Measurements from ENCODE around the gene RPH3AL. TPM values are rescaled to one million over a fixed set of nuclear protein-coding genes. Genes with fewer than 3 reads are reported as not detected.
"Not testable (repeated sequence)": the region's sequence is repeated elsewhere in the genome, so short reads cannot be mapped to it uniquely, and the experiment has no call there.

Gene RPH3AL
- total RNA-seq, 1 donor from 2014 or later = 10.0 TPM

- DNase-seq (ENCODE audit: low read depth in 2 of 2) = no peak
These were observed 89.3 kb downstream of the RPH3AL start for GRCh38 chr17:263271-263670.

DNA sequence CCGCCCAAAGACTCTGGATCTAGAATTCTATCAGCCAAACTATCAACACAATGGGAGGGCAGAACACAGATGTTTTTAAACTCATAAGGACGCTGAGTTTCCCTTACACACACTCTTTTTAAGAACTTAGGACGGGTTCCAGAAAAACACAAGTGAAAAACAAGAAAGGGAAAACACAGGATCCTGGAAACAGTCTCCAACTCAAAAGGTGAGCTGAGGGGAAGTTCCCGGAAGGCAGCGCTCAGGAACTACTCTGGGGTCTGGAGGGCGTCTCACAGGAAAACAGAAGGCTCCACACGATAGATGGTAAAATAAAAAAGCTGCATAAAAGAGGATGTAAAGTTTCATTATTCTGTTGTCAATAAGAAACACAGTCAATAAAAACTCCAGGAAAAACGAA is 91.0 kb downstream of the RPH3AL start:
- DNase-seq (ENCODE audit: low read depth in 2 of 2) = peak in 1 of 2 donors; percentile 65

- DNase-seq (ENCODE audit: low read depth in 2 of 2) = no peak
These were observed 91.7 kb downstream of the RPH3AL start for GRCh38 chr17:260944-261343.

DNA sequence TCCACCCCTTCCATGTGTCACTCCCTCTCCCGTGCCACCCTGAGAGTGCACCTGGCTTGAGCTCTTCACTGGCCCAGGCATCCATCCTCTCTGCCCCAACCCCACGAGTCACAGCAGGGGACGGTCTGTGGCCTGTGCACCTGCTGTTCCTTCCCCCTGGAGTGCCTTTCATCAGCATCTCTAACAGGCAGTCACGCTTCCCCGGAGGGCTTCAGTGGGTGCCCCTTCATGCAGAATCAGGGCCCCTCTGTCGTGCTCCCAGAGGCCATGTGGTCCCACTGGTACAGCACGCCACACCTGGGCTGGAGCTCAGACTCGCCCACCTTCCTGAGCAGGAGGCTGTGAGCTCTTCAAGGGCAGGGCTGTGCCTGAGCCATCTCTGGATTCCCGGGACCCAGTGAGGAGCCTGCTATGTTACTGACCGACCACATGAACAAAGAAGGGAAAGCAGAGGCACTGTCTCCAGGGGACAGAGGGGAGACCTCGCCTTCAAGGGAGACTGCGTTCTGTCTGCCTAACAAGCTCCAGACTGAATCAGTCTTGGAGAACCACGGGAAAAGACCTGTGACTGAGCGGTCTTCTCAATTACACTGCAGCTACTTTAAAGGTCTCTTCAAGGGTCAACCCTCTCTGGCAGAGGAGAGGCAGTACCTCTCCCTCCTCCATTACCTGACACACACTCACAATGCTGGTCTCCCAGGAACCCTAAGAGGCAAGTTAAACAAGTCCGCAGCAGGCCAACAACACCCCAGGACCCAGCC is 92.4 kb downstream of the RPH3AL start:
- DNase-seq (ENCODE audit: low read depth in 2 of 2) = no peak

DNA sequence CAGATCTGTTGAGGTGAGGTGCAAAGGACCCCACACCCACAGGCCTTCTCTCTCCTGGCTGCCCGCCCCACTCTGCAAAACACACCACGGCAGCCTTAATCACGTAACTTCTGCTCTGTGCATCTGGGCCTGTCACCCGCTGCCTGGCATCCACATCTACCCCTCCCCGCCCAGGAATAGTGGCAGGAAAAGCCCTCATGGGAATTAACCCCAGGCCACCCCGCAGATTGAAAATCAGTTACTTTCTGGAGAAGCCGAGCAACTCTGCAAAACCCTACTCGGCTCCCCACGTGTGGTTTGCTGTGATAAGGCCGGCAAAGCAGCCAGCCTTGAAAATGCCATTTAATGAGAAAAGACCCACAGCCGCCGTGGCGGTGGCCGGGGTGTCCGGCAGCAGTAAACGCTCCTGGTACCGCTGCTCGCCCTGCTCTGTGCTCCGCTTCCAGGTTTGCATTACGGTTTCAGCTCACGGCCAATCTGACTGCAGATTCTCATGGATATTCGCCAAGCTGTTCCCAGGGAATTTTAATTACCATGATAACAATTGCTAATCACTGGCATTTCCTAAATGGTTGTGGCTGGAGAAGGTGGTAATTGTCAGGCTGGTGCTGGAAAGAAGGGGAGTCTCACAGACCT is 93.1 kb downstream of the RPH3AL start:
- DNase-seq (ENCODE audit: low read depth in 2 of 2) = no peak

DNA sequence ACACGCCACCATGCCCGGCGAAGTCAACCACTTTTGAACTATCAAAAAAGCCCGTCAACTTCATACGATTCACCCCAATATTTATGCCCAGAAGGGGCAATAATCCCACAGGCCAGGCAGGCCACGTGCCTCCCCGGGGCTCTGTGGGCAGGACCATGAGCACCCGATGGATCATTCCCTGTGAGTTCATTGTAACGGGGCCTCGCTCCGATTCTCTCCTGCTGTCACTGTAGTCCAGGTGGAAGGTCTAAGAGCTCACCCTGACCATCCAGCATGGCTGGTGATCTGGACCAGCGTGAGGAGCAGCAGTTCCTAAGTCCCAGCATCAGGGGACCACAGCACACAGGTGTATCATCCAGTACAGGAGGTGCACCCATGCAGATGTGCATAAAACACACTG is 93.7 kb downstream of the RPH3AL start:
- DNase-seq (ENCODE audit: low read depth in 2 of 2) = no peak

- DNase-seq (ENCODE audit: low read depth in 2 of 2) = no peak
These were observed 94.4 kb downstream of the RPH3AL start for GRCh38 chr17:258045-258734.

DNA sequence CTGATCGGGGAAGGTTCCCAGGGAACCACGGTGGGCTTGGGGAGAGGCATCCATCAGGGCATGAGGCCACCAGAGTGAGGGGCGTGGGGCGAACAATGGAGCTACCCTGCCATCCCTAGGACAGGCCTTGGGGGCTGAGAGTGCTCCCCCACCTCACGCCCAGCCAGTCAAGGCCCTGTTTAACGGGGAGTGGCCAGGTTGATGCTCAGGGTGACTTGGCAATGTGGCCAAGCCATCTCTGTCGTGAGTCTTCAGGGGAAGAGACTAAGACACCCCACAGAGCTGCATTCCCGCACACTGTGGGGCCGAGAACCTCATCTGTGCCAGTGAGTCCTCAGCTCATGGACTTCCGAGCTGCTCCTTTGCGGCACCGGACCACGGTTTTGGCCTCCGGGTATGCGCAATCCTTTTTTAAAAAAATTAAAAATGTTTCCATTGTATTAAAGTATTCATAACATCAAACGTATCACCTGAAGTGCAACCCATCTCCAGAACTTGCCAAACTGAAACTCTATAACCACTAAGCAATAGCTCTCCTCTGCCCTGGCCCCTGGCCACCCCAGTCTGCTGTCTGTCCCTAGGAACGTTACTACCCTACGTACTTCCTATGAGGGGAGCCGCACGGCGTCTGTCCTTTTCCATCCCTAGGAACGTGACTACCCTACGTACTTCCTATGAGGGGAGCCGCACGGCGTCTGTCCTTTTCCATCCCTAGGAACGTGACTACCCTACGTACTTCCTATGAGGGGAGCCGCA is 99.3 kb downstream of the RPH3AL start:
- no peak for DNase-seq (ENCODE audit: low read depth in 2 of 2)

DNA sequence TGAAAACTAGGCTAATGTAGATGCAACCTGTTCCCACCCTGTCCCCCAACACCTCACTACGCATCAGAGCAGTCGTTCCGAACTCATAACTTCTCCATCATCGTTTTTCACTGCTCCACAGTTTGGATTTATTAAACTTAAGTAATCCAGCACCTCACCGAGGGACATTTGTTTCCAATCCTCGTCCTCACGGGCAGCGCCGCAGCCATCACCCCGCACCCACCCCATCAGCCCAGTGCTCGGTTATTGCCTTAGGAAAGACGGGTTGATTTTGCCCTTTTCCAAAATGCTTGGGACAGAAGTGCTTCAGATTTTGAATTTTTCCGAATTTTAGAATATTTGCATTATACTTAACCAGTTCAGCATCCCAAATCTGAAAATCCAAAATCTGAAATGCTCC is 100.2 kb downstream of the RPH3AL start:
- DNase-seq (ENCODE audit: low read depth in 2 of 2) = no peak

DNA sequence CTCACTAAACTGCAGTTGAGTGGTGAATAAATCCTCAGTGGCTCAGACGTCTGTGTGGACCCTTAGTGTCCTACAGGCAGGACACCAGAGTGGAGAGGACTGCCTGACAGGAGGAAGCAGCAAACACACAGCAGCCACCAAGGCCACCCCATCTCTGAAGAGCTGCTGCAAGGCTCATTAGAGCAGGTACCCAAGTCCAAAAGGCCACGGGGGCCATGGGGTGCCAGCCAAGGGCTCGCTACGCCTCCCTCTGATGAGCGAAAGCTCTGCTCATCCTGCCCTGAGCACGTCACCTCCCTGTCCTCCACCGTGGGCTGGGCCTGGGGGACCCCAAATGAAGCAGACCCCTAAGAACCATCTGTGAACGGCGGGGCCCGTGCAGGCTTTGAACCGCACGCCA is 101.1 kb downstream of the RPH3AL start:
- no peak for DNase-seq (ENCODE audit: low read depth in 2 of 2)

DNA sequence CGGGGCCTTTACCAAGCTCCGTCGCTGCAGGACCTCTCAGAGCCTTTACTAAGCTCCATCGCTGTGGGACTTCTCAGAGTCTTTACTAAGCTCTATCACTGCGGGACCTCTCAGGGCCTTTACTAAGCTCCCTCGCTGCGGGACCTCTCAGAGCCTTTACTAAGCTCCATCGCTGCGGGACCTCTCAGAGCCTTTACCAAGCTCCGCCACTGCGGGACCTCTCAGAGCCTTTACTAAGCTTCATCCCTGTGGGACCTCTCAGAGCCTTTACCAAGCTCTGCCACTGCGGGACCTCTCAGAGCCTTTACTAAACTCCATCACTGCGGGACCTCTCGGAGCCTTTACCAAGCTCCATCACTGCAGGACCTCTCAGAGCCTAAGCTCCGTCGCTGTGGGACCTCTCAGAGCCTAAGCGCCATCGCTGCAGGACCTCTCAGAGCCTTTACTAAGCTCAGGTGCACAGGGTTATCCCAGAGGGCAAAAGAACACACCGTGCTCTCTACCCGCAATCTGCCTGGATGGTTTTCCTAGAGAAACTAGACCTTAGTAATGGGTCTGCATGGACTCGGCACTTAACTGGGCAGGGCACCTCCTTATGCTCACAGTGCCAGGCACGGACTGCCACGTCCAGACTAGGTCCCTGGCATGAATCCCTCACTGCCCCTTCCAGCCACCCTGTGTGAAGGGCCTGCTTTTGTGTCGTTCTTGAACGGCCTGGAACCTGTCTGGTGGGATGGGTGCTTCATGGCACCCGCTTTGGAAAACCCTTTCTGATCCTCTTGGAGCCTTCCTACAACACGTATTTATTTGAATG is 101.9 kb downstream of the RPH3AL start:
- DNase-seq (ENCODE audit: low read depth in 2 of 2) = no peak

- no peak for DNase-seq (ENCODE audit: low read depth in 2 of 2)
These were observed 103.2 kb downstream of the RPH3AL start for GRCh38 chr17:249236-249993.

- DNase-seq (ENCODE audit: low read depth in 2 of 2) = no peak
These were observed 104.0 kb downstream of the RPH3AL start for GRCh38 chr17:248337-249235.

- DNase-seq (ENCODE audit: low read depth in 2 of 2) = peak; percentile 45 to 62
These were observed 104.8 kb downstream of the RPH3AL start for GRCh38 chr17:247767-248166.

- DNase-seq (ENCODE audit: low read depth in 2 of 2) = no peak
These were observed 105.7 kb downstream of the RPH3AL start for GRCh38 chr17:246851-247421.

DNA sequence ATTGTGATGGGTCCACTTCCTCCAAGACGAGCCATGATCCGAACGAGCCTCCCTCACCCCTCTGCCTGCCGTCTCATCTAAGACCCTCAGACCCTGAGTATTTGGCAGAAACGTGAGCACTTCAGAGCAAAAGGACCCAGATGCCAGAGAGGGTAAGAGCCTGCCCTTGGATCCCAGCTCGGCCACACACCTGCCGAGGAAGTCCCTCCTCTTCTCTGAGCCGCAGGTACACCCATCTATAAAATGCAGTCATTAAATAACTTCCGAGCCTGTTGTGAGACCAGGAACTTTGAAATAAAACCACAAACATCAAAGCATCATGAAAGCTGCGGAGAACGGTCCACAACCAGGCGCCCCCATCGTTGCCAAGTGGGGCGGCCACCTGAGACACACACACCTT is 106.4 kb downstream of the RPH3AL start:
- DNase-seq (ENCODE audit: low read depth in 2 of 2) = no peak

DNA sequence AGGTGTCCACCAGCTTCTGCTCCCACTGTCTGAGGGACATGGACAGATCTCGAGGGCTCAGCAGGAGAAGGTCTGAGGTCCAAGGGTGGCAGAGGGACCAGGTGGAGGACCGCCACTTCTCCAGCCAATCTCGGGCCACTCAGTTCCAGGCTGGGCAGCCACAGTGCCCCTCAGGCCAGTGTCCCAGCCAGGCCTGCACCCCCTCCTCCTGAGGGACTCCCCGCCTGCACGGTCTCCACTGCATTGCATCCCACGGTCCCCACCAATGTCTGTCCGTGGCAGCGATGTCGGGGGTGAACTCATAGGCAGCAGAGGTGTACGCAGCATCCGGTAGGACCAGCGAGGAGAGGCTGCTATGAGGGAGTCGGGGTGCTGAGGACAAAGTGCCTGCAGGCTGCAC is 107.0 kb downstream of the RPH3AL start:
- DNase-seq (ENCODE audit: low read depth in 2 of 2) = no peak

GRCh38 chr17:245020-245419 is 107.6 kb downstream of the RPH3AL start:
- no peak for DNase-seq (ENCODE audit: low read depth in 2 of 2)

- not testable (repeated sequence) for DNase-seq (ENCODE audit: low read depth in 2 of 2)
These were observed 108.7 kb downstream of the RPH3AL start for GRCh38 chr17:243924-244323.
